ENCODE results near the gene GPR180.

DNA sequence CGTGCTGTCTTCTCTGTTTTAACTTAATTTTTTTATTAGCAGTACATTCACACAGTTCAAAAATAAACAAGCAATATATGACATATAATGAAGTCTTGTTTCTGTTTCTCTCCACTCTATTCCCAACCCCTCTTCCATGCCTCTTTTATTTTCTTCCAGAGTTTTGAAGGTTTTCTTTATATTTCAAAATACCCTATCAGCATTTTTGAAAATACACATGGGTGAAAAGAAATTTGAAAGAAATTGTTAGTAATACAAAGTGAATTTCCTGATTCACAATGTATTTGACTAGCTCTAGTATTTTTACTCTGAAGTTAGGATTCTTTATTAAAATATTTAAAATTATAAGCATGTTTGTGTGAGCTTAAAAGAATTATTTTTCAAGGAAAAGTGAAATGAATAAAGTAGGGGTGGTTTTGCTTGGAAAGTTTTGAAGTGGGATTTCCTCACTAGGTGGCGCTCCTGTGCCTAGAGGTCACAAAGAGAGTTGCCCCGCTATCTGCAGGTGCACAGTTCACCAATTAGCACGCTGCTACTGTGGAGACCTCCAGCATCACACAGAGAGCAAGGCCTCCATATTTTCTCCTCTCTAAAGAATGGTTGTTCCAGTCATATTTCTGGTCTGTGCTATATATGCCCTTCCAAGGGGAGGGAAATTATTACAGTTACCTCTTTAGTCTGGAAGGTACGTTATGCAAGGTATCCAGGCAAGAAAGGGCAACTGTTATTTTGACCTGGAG lies 73.1 kb downstream of the GPR180 start:
- TF ChIP-seq, protein P1, sequence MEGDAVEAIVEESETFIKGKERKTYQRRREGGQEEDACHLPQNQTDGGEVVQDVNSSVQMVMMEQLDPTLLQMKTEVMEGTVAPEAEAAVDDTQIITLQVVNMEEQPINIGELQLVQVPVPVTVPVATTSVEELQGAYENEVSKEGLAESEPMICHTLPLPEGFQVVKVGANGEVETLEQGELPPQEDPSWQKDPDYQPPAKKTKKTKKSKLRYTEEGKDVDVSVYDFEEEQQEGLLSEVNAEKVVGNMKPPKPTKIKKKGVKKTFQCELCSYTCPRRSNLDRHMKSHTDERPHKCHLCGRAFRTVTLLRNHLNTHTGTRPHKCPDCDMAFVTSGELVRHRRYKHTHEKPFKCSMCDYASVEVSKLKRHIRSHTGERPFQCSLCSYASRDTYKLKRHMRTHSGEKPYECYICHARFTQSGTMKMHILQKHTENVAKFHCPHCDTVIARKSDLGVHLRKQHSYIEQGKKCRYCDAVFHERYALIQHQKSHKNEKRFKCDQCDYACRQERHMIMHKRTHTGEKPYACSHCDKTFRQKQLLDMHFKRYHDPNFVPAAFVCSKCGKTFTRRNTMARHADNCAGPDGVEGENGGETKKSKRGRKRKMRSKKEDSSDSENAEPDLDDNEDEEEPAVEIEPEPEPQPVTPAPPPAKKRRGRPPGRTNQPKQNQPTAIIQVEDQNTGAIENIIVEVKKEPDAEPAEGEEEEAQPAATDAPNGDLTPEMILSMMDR (IDR thresholded peaks at IDR 0.05; ENCODE audit: borderline replicate concordance, extremely low read depth, low read length, poor library complexity, severe bottlenecking), result peak; percentile 74
- no peak for TF ChIP-seq EZH2 (IDR thresholded peaks at IDR 0.05; ENCODE audit: borderline replicate concordance, low read depth, low read length, severe bottlenecking)
